GM19238 (cell line): ENCODE measurements around the gene STPG1.
"Not testable (repeated sequence)": the region's sequence is repeated elsewhere in the genome, so short reads cannot be mapped to it uniquely, and the experiment has no call there.

Source experiments
- DNase-seq: peaks from one replicate; pipeline ENCODE4 v3.0.0; 2011; ENCODE audit warnings: low spot score; ENCODE audit not compliant: insufficient read length

The STPG1 gene, protein sequence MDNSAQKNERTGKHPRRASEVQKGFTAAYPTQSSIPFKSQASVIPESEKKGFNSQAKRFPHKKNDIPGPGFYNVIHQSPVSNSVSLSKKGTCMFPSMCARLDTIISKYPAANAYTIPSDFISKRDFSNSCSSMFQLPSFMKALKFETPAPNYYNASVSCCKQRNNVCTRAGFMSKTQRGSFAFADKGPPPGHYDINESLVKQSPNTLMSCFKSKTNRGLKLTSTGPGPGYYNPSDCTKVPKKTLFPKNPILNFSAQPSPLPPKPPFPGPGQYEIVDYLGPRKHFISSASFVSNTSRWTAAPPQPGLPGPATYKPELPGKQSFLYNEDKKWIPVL

GRCh38 chr1:24413350-24414163 is at the start of gene STPG1:
Gene STPG1, minus strand, starts transcription at chr1:24413782. Its CDS starts 12,394 bp downstream, at chr1:24401388.
- peak; percentile 71 for DNase-seq

DNA sequence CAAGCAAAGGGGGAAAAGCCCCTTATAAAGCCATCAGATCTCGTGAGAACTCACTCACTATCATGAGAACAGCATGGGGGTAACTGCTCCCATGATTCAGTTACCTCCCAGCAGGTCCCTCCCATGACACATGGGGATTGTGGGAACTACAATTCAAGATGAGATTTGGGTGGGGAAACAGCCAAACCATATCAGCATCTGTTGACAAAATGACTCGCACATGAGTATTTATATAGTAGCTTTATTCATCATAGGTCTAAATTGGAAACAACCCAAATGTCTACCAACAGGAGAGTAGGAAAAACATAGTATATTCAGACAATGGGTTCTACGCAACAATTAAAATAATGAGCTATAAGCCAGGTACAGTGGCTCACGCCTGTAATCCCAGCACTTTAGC is 48.5 kb upstream of the STPG1 start:
- DNase-seq: not testable (repeated sequence)

GRCh38 chr1:24459551-24460266 is 46.1 kb upstream of the STPG1 start:
- no peak for DNase-seq

- DNase-seq: no peak
These were observed 44.3 kb upstream of the STPG1 start for GRCh38 chr1:24457866-24458265.

GRCh38 chr1:24455272-24455671 is 41.7 kb upstream of the STPG1 start:
- no peak for DNase-seq

GRCh38 chr1:24454673-24455072 is 41.1 kb upstream of the STPG1 start:
- no peak for DNase-seq

DNA sequence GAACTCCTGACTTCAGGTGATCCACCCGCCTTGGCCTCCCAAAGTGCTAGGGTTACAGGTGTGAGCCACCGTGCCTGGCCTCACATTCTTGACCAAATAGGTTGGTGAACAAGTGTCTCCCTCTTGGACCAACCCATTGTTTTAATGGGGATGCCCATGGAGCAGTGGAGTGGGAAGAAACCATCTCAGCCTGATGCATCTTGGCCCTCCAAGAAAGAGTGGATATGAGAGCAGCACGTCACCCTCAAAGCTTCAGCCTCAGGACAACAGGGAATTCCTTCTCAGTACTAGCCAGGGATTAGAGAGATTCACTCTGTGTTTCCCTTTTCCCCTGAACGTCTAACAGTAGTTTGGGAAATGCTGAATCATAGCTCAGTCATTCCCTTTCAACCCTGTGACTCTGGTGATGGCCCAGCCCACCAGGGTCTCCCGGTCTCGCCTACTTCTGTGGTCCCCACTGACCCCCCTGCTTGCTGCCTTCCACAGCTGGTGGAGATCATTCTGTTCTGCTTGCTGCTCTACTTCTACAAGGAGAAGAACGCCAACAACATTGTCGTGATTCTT is 39.4 kb upstream of the STPG1 start:
- no peak for DNase-seq

DNA sequence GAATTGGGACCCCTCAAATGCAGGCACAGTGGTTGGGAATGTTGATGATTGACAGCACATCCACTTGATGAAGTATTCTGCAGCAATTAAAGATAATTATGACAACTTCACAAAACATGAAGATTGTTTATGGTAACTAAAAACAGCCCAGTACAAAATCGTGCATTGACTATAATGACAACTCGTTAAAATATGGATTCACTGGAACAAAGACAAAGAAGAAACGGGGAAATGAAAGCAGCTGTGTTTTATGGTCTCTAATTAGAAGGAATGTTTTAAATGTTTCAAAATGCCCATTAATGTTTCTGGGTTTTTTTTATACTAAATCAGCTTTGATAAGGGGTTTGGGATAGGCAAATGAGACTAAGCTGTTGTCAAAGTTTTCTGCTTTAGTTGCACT is 38.2 kb upstream of the STPG1 start:
- no peak for DNase-seq

GRCh38 chr1:24450857-24451397 is 37.3 kb upstream of the STPG1 start:
- DNase-seq: no peak

DNA sequence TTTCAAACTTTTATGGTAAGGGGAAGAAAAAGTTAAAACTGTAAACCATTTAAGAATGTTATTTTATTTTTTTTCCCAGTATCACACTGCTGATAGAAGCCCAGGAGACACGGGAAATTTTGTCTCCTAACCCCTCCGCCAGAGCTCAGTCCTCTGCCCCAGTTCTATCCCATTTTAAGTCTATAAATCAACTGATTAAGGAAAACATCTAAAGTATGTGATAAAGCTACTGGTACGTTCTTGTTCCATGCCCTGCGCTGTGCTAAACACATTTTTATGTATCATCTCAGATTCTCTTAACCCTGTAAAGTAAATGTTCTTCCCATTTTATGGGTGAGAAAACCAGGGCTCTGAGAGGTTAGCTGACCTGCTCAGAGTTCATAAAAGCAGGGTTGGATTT is 36.7 kb upstream of the STPG1 start:
- no peak for DNase-seq

DNA sequence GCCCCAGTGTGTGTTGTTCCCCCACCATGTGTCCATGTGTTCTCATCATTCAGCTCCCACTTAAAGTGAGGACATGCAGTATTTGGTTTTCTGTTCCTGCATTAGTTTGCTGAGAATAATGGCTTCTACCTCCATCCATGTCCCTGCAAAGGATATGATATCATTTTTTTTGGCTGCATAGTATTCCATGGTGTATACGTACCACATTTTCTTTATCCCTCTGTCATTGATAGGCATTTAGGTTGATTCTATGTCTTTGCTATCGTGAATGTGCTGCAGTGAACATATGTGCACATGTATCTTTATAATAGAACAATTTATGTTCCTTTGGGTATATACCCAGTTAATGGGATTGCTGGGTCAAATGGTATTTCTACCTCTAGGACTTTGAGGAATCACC is 32.9 kb upstream of the STPG1 start:
- DNase-seq: not testable (repeated sequence)

- no peak for DNase-seq
These were observed 29.7 kb upstream of the STPG1 start for GRCh38 chr1:24443241-24443656.

DNA sequence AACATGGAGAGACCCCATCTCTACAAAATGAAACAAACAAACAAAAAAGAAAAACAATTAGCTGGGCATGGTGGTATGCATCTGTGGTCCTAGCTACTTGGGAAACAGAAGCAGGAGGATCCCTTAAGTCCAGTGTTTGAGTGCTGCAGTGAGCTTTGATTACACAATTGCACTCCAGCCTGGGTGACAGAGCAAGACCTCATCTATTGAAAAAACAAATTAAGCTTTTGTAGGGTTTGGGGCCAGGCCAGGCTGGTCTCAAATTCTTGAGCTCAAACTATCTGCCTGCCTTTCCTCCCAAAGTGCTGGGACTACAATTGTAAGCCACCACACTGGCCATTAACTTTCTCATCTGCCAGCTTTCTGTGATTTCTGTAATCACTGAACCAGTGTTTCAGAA is 29.2 kb upstream of the STPG1 start:
- no peak for DNase-seq

GRCh38 chr1:24441996-24442668 is 28.6 kb upstream of the STPG1 start:
- DNase-seq: no peak

DNA sequence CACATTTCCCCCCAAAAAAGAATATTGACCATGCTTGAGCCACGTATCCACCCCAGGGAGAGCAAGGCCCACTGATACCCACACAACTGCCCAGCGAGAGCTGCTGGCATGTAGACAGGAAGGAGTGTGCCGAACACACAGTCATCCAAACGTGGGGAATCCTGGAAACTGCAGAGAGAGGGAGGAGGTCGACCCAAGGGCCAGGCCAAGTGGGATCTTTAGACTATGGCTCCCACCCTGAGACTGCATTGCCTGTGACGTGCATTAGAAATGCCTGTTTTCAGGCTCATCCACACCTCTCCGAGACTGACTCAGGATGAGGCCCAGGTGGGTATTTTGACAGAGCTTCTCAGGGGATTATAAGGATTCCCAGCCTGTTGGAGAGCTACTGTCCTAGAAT is 27.9 kb upstream of the STPG1 start:
- DNase-seq: no peak

DNA sequence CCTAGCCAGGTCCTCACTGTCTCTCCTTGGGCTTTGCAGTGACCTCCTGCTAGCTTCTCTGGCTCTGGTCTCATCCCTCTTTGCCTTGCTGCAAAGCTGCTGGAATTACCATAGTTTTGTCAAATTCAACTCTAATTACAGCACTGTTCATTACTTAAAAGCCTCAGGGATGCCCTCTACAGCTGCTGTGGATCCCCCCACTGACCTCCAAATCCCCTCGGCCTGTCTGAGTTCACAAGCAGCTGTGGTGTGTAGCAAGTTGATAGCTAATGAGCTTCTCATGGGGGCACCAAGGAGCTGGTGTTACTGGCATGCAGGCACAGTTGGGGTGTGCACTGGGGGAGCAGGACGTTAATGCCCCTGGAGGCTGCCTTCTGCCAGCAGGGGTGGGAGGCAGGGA is 26.9 kb upstream of the STPG1 start:
- no peak for DNase-seq

- DNase-seq: no peak
These were observed 24.9 kb upstream of the STPG1 start for GRCh38 chr1:24438423-24438901.

DNA sequence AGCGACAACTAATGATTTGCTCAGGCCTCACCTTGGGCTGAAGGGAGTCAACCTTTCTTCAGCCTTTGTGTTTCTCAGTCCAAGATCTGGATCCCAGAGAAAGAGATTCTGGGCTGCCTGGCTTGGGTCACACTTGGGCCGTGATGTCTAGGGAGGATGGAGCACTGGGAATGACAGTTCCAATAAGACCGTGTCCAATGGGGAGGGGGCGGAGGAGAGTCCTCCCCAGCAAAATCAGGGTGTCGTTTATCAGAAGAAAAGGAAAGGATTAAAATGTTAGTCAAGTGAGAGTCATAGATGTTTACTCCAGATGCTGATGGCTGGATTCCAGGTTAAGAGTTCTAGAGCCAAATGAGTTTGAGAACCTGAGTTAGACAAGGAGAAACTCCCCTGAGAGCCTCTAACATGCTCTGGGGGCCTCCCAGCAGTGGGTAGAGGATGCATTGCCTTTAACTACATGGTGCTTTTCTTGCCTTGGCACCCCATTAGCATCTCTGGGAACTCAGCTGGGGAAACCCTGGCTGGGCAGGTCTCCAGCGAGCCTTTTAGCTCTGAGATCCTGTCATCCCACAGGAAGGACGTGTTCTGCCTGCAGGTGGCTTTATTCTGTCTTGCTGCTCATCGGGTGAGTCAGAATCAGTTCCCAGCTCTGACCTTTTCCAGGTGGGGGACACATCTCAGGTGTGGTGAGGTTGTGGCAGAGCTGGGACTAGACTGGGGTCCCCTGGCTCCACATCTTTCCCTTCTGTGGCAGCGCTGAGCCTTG is 24.2 kb upstream of the STPG1 start:
- no peak for DNase-seq

DNA sequence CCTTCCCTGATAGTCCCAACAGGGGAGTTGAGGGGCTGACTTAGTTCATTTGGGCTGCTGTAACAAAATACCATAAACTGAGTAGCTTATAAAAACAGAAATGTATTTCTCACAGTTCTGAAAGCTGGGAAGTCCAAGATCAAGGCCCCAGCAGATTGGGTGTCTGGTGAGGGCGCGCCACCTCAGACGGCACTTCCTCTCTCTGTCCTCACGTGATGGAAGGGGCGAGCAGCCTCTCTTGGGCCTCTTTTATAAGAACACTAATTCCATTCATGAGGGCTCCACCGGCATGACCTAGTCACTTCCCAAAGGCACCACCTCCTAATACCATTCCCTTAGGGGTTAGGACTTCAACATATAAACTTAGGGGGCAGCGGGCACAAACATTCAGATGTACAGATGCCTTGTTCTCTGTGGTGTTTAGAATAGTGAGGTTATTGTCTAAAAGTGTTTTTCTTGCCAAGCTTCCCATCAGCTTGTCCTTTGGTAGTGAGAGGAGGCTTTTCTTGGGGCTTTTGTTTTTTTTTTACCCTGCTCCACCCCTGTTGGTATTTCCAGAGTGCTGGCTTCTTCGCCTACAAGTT is 22.3 kb upstream of the STPG1 start:
- no peak for DNase-seq

- DNase-seq: no peak
These were observed 13.9 kb upstream of the STPG1 start for GRCh38 chr1:24427545-24427862.
